CD1c-positive myeloid dendritic cell (primary cell): ENCODE measurements around the gene RNLS.
A peak's percentile ranks its signal among the peaks of the same experiment; 100 is the strongest.
"Not testable (repeated sequence)": the region's sequence is repeated elsewhere in the genome, so short reads cannot be mapped to it uniquely, and the experiment has no call there.

Source experiments
- DNase-seq: peaks from one replicate; pipeline ENCODE4 v3.0.0-alpha.2; 2016; ENCODE audit errors: extremely low spot score

The RNLS gene

GRCh38 chr10:88293651-88294230 lies 289.4 kb downstream of the RNLS start:
- no peak for DNase-seq

- DNase-seq = no peak
Measured at GRCh38 chr10:88293073-88293472, 290.0 kb downstream of the RNLS start.

- peak; percentile 17 for DNase-seq
Measured at GRCh38 chr10:88292185-88292514, 291.0 kb downstream of the RNLS start.

GRCh38 chr10:88291289-88292184 lies 291.6 kb downstream of the RNLS start:
- DNase-seq = no peak

- no peak for DNase-seq
Measured at GRCh38 chr10:88289342-88289741, 293.8 kb downstream of the RNLS start.

- DNase-seq = no peak
Measured at GRCh38 chr10:88288320-88289059, 294.6 kb downstream of the RNLS start.

- DNase-seq = no peak
Measured at GRCh38 chr10:88286030-88286429, 297.1 kb downstream of the RNLS start.

GRCh38 chr10:88281592-88282347 lies 301.3 kb downstream of the RNLS start:
- DNase-seq = peak; percentile 28

GRCh38 chr10:88280518-88280917 lies 302.6 kb downstream of the RNLS start:
- no peak for DNase-seq

GRCh38 chr10:88278912-88279311 lies 304.2 kb downstream of the RNLS start:
- no peak for DNase-seq

GRCh38 chr10:88276945-88277344 lies 306.2 kb downstream of the RNLS start:
- DNase-seq = not testable (repeated sequence)

GRCh38 chr10:88274286-88274685 lies 308.8 kb downstream of the RNLS start:
- DNase-seq = no peak

- DNase-seq = peak; percentile 37
Measured at GRCh38 chr10:88273567-88273966, 309.6 kb downstream of the RNLS start.

- DNase-seq = peak; percentile 89
Measured at GRCh38 chr10:88271761-88272543, 311.2 kb downstream of the RNLS start.

- DNase-seq = peak; percentile 93
Measured at GRCh38 chr10:88270871-88271713, 312.0 kb downstream of the RNLS start.

GRCh38 chr10:88270061-88270808 lies 312.9 kb downstream of the RNLS start:
- DNase-seq = no peak

GRCh38 chr10:88262591-88263234 lies 320.4 kb downstream of the RNLS start:
- DNase-seq = no peak

- no peak for DNase-seq
Measured at GRCh38 chr10:88261152-88261551, 322.0 kb downstream of the RNLS start.
